ENCODE data around the gene CGREF1. TPM values are rescaled to one million over a fixed set of nuclear protein-coding genes. Genes with fewer than 3 reads are reported as not detected.
"Not testable (repeated sequence)": the region's sequence is repeated elsewhere in the genome, so short reads cannot be mapped to it uniquely, and the experiment has no call there.

The CGREF1 gene
- total RNA-seq, 4 donors from 2014 or later, result 1.3 to 9.3 (median 5.5) TPM

GRCh38 chr2:27122791-27123190, 3.9 kb upstream of the CGREF1 start:
- DNase-seq (ENCODE audit: low spot score) (no peak), ATAC-seq (ENCODE audit: low FRiP score) (no peak)
- TF ChIP-seq CTCF (IDR thresholded peaks at IDR 0.05), result no peak

- no peak for TF ChIP-seq CTCF (IDR thresholded peaks at IDR 0.05)
- DNase-seq (ENCODE audit: low spot score), result no peak
- no peak for ATAC-seq (ENCODE audit: low FRiP score)
Measured at GRCh38 chr2:27121906-27122305, 3.0 kb upstream of the CGREF1 start.

- DNase-seq (ENCODE audit: low spot score); ATAC-seq (ENCODE audit: low FRiP score): not testable (repeated sequence)
Measured at GRCh38 chr2:27119330-27119670, 372 bp upstream of the CGREF1 start.

- DNase-seq (ENCODE audit: low spot score), result no peak
- no peak for TF ChIP-seq CTCF (IDR thresholded peaks at IDR 0.05)
- no peak for ATAC-seq (ENCODE audit: low FRiP score)
Measured at GRCh38 chr2:27117995-27118524, 868 bp downstream of the CGREF1 start.

GRCh38 chr2:27115519-27115918, 3.4 kb downstream of the CGREF1 start:
- TF ChIP-seq CTCF (IDR thresholded peaks at IDR 0.05), result no peak
- DNase-seq (ENCODE audit: low spot score), result no peak
- ATAC-seq (ENCODE audit: low FRiP score), result no peak

GRCh38 chr2:27111392-27112078, 7.4 kb downstream of the CGREF1 start:
- not testable (repeated sequence) for DNase-seq (ENCODE audit: low spot score); ATAC-seq (ENCODE audit: low FRiP score)

- ATAC-seq (ENCODE audit: low FRiP score); DNase-seq (ENCODE audit: low spot score): not testable (repeated sequence)
Measured at GRCh38 chr2:27110603-27111352, 8.2 kb downstream of the CGREF1 start.

GRCh38 chr2:27109083-27109482, 9.8 kb downstream of the CGREF1 start:
- ATAC-seq (ENCODE audit: low FRiP score) (no peak), DNase-seq (ENCODE audit: low spot score) (no peak)
- TF ChIP-seq CTCF (IDR thresholded peaks at IDR 0.05), result no peak

Measured in omental fat pad (tissue), 4 donors.